Neural progenitor cell (in vitro differentiated cells): ENCODE measurements around the gene PPP2R2C. TPM values are rescaled to one million over a fixed set of nuclear protein-coding genes. Genes with fewer than 3 reads are reported as not detected.

Experiments used
- DNase-seq: peaks from one replicate; pipeline ENCODE4 v3.0.0-alpha.2; 2016; ENCODE audit warnings: low spot score
- H2AFZ ChIP-seq: fragments of 200-600 bp; sonication (generic); replicated peaks from 2 replicates; pipeline ENCODE4 v1.6.1; 2016; ENCODE audit warnings: antibody characterized with exemption
- H3F3A ChIP-seq: fragments of 200-600 bp; sonication (generic); 2 replicates; pipeline ENCODE4 v1.6.1; 2016; ENCODE audit warnings: antibody characterized with exemption, low read depth
- H3K27ac ChIP-seq: fragments of 200-600 bp; sonication (generic); 2 replicates; pipeline ENCODE4 v1.5.1; 2016; ENCODE audit warnings: mild to moderate bottlenecking
- H3K27me3 ChIP-seq: fragments of 200-600 bp; sonication (generic); 2 replicates; pipeline ENCODE4 v1.6.1; 2016; ENCODE audit warnings: mild to moderate bottlenecking, moderate library complexity
- H3K36me3 ChIP-seq: fragments of 200-600 bp; sonication (generic); 2 replicates; pipeline ENCODE4 v1.5.1; 2016
- H3K4me1 ChIP-seq: fragments of 200-600 bp; sonication (generic); 2 replicates; pipeline ENCODE4 v1.6.1; 2016; ENCODE audit warnings: mixed run types
- H3K4me2 ChIP-seq: fragments of 200-600 bp; sonication (generic); 2 replicates; pipeline ENCODE4 v1.6.1; 2016
- H3K4me3 ChIP-seq: fragments of 200-600 bp; sonication (generic); 2 replicates; pipeline ENCODE4 v1.5.1; 2016
- H3K79me2 ChIP-seq: fragments of 200-600 bp; sonication (generic); 2 replicates; pipeline ENCODE4 v1.6.1; 2016; ENCODE audit warnings: low read depth
- H3K9ac ChIP-seq: fragments of 200-600 bp; sonication (generic); 2 replicates; pipeline ENCODE4 v1.6.1; 2016
- H3K9me3 ChIP-seq: fragments of 200-600 bp; sonication (generic); 2 replicates; pipeline ENCODE4 v1.5.1; 2016; ENCODE audit warnings: low read depth
- H4K20me1 ChIP-seq: fragments of 200-600 bp; sonication (generic); 2 replicates; pipeline ENCODE4 v1.6.1; 2016; ENCODE audit warnings: low read depth
- H3K27ac Mint-ChIP-seq: 3 replicates; pipeline ENCODE4 v1.8.0; 2021; ENCODE audit warnings: mixed read lengths
- H3K27me3 Mint-ChIP-seq: 2 replicates; pipeline ENCODE4 v1.8.0; 2022; ENCODE audit warnings: low read depth, mild to moderate bottlenecking, inconsistent platforms, moderate library complexity, mixed read lengths; ENCODE audit not compliant: insufficient read depth
- H3K36me3 Mint-ChIP-seq: 3 replicates; pipeline ENCODE4 v1.8.0; 2021; ENCODE audit warnings: mixed read lengths
- H3K4me1 Mint-ChIP-seq: 3 replicates; pipeline ENCODE4 v1.8.0; 2021; ENCODE audit warnings: mixed read lengths
- H3K4me3 Mint-ChIP-seq: 3 replicates; pipeline ENCODE4 v1.8.0; 2021; ENCODE audit warnings: mild to moderate bottlenecking, moderate library complexity, mixed read lengths
- H3K9me3 Mint-ChIP-seq: 3 replicates; pipeline ENCODE4 v1.8.0; 2020; ENCODE audit warnings: mixed read lengths
- EZH2 ChIP-seq: fragments of 200-600 bp; sonication (generic); IDR thresholded peaks from 2 replicates; pipeline ENCODE4 v1.6.1; 2017; ENCODE audit warnings: antibody characterized with exemption, mild to moderate bottlenecking, moderate library complexity
- EZH2phosphoT487 ChIP-seq: fragments of 200-600 bp; sonication (generic); IDR thresholded peaks from 2 replicates; pipeline ENCODE4 v1.6.1; 2017; ENCODE audit warnings: antibody characterized with exemption
- total RNA-seq: library from RNA; depleted of rRNA; stranded (reverse); fragments of >200 nt; gene quantifications from 2 replicates; pipeline ENCODE4 v1.2.3, GENCODE V29; 2015; ENCODE audit warnings: low replicate concordance
- TF ChIP-seq, protein P1 (sequence below): fragments of 200-600 bp; sonication (generic); IDR thresholded peaks from 2 replicates; pipeline ENCODE4 v1.5.1; 2017; ENCODE audit warnings: antibody characterized with exemption, mild to moderate bottlenecking

Gene PPP2R2C
- total RNA-seq, 1 donor from 2014 or later: 3.5 TPM

DNA sequence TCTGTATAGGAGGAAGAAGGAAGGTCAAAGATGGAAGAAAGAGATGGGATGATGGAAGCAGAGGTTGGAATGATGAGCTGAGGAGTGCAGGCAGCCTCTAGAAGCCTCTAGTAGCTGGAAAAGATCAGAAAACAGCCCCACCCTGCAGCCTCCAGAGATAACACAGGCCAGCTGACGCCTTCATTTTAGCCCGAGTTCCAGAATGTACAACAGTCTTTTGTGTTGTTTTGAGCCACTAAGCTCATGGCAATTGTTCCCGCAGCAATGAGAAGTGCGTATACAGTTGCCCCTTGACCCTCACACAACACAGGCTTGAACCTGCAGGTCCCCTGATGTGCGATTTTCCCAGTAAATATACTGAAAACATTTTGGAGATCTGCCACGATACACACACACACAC, 130.7 kb downstream of the PPP2R2C start:
- no peak overlapping the region for H3K27ac ChIP-seq
- H3K79me2 ChIP-seq: no peaks in the 10 kb centered on the region
- no peak overlapping the region for H3K4me2 ChIP-seq
- no peak overlapping the region for H3K4me3 ChIP-seq
- no peak overlapping the region for H3K9ac ChIP-seq
- H3K9me3 ChIP-seq: no peaks in the 10 kb centered on the region
- H3F3A ChIP-seq: no peaks in the 10 kb centered on the region
- no peak overlapping the region for H2AFZ ChIP-seq
- Mint-ChIP-seq H3K27me3 (peaks cover 23% of the 10 kb centered on the region), H3K36me3 (peaks cover 2% of the 10 kb centered on the region), H3K9me3 (peaks cover 10% of the 10 kb centered on the region), H3K4me1 (peaks cover 29% of the 10 kb centered on the region), H3K4me3 (no peak overlapping the region), H3K27ac (no peak overlapping the region)
- TF ChIP-seq EZH2phosphoT487 (no peak), EZH2 (no peak)
- TF ChIP-seq, protein P1, sequence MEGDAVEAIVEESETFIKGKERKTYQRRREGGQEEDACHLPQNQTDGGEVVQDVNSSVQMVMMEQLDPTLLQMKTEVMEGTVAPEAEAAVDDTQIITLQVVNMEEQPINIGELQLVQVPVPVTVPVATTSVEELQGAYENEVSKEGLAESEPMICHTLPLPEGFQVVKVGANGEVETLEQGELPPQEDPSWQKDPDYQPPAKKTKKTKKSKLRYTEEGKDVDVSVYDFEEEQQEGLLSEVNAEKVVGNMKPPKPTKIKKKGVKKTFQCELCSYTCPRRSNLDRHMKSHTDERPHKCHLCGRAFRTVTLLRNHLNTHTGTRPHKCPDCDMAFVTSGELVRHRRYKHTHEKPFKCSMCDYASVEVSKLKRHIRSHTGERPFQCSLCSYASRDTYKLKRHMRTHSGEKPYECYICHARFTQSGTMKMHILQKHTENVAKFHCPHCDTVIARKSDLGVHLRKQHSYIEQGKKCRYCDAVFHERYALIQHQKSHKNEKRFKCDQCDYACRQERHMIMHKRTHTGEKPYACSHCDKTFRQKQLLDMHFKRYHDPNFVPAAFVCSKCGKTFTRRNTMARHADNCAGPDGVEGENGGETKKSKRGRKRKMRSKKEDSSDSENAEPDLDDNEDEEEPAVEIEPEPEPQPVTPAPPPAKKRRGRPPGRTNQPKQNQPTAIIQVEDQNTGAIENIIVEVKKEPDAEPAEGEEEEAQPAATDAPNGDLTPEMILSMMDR: no peak
- peaks cover 7% of the 10 kb centered on the region for H4K20me1 ChIP-seq
- peaks cover 6% of the 10 kb centered on the region for H3K27me3 ChIP-seq
- peaks cover 19% of the 10 kb centered on the region for H3K4me1 ChIP-seq
- no peaks in the 10 kb centered on the region for H3K36me3 ChIP-seq
- no peak for DNase-seq

DNA sequence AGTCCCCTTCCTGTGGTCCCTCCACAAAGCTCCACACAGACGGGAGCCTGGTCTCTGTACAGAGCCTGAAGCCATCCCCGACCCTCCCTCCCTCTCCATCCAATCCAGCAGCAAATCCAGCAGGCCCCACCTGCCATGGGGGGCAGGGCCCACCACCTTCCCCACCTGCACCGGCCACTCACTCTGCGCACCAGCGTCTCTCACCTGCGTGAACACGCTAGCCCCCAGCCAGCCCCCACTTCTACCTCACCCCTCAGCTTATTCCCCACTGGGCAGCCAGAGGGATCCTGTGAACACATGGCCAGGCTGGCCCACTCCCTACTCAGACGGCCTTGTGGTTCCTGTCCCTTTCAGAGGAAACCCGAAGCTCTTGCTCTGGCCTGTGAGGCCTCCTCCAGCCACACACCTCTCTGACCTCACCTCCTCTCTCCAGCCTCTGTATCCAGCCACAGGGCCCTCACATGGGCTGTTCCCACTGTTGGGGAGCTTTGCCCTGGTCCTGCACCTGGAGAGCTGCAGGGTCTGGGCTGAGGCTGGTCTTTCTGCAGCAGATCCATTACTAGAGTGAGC, 131.9 kb downstream of the PPP2R2C start:
- Histone ChIP-seq H3K79me2 (no peaks in the 10 kb centered on the region), H3F3A (no peaks in the 10 kb centered on the region), H3K27ac (no peak overlapping the region), H3K9ac (no peak overlapping the region), H3K4me3 (no peak overlapping the region), H3K9me3 (no peaks in the 10 kb centered on the region), H4K20me1 (peaks cover 7% of the 10 kb centered on the region), H3K27me3 (peaks cover 6% of the 10 kb centered on the region), H3K4me2 (no peak overlapping the region), H2AFZ (no peak overlapping the region), H3K4me1 (peaks cover 19% of the 10 kb centered on the region), H3K36me3 (no peaks in the 10 kb centered on the region)
- Mint-ChIP-seq H3K4me1 (peaks cover 29% of the 10 kb centered on the region), H3K9me3 (peaks cover 7% of the 10 kb centered on the region), H3K4me3 (no peak overlapping the region), H3K27ac (peak overlapping the region; percentile 42), H3K27me3 (peaks cover 21% of the 10 kb centered on the region), H3K36me3 (no peaks in the 10 kb centered on the region)
- TF ChIP-seq EZH2: no peak
- TF ChIP-seq, protein P1: no peak
- no peak for TF ChIP-seq EZH2phosphoT487
- DNase-seq: no peak

DNA sequence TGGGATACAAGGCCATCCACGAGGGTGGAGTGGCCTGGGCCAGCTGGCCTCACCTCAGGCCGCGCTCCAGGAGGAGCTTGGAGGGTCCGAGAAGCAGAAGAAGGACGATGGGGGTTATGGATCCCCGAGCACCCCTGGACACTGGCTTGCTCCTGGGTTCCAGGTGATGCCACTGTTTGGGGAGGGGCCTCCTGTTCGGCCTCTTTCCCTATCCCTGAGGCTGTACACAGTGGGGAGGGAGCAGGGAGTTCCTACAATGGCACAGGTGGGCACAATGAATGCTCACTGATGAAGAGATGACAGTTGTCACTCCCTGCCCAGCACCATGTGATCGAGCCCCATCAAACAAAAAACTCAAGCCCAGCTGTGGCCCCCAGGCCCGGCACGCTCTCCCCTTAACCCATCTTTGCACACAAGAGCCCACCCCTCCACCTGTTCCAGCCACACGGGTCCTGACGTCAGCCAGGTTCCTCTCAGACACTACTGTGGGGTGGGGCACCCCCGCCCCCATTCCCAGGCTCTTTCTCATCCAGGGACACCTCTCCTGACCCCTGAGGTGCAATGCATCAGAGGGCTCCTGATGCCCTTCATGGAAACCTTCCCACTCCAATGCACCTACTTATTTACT, 132.5 kb downstream of the PPP2R2C start:
- H3K4me3 ChIP-seq: no peak overlapping the region
- DNase-seq: no peak
- H3F3A ChIP-seq: no peaks in the 10 kb centered on the region
- peaks cover 23% of the 10 kb centered on the region for H3K27me3 Mint-ChIP-seq
- H3K79me2 ChIP-seq: no peaks in the 10 kb centered on the region
- peaks cover 4% of the 10 kb centered on the region for H3K9me3 Mint-ChIP-seq
- TF ChIP-seq, protein P1: no peak
- TF ChIP-seq EZH2phosphoT487 (no peak), EZH2 (no peak)
- H3K27ac ChIP-seq: no peak overlapping the region
- H3K4me1 Mint-ChIP-seq: peaks cover 29% of the 10 kb centered on the region
- H3K27me3 ChIP-seq: peaks cover 6% of the 10 kb centered on the region
- H3K9me3 ChIP-seq: no peaks in the 10 kb centered on the region
- H3K4me2 ChIP-seq: no peak overlapping the region
- peaks cover 19% of the 10 kb centered on the region for H3K4me1 ChIP-seq
- H3K4me3 Mint-ChIP-seq: no peak overlapping the region
- no peaks in the 10 kb centered on the region for H3K36me3 ChIP-seq
- H3K9ac ChIP-seq: no peak overlapping the region
- peak overlapping the region; percentile 42 for H3K27ac Mint-ChIP-seq
- H3K36me3 Mint-ChIP-seq: no peaks in the 10 kb centered on the region
- peaks cover 7% of the 10 kb centered on the region for H4K20me1 ChIP-seq
- no peak overlapping the region for H2AFZ ChIP-seq
